MCF 10A (cell line): Measurements from ENCODE around the gene CPNE4. TPM values are rescaled to one million over a fixed set of nuclear protein-coding genes. Genes with fewer than 3 reads are reported as not detected.
A peak's percentile ranks its signal among the peaks of the same experiment; 100 is the strongest.

Experiments
- BruUV-seq: library from RNA; stranded (reverse); fragments of 400-500 nt; replicated peaks from 2 replicates; lab custom pipeline; 2021; lab: Mats Ljungman, UMichigan
- CTCF ChIA-PET: fragments of 300-600 bp; sonication (Branson Sonifier 250); formaldehyde crosslinking; extraction: SDS; loops from one replicate; lab custom pipeline; 2021; ENCODE audit warnings: antibody characterized with exemption, inconsistent platforms; lab: Yijun Ruan, JAX
- POLR2A ChIA-PET: fragments of 300-600, 350-650 bp; sonication (Branson Sonifier 250); formaldehyde crosslinking; extraction: SDS; loops from one replicate; lab custom pipeline; 2020; ENCODE audit warnings: antibody characterized with exemption, inconsistent platforms; lab: Yijun Ruan, JAX
- DNase-seq: peaks from one replicate; pipeline ENCODE4 v3.0.0-alpha.2; 2018; ENCODE audit not compliant: unreplicated experiment
- H3K27ac Mint-ChIP-seq: one replicate; pipeline ENCODE4 v1.8.0; 2022; ENCODE audit warnings: mild to moderate bottlenecking, low read depth, mixed read lengths; ENCODE audit not compliant: unreplicated experiment
- H3K27me3 Mint-ChIP-seq: one replicate; pipeline ENCODE4 v1.8.0; 2022; ENCODE audit warnings: mixed read lengths; ENCODE audit not compliant: insufficient read depth, unreplicated experiment
- H3K36me3 Mint-ChIP-seq: one replicate; pipeline ENCODE4 v1.8.0; 2022; ENCODE audit warnings: mild to moderate bottlenecking, moderate library complexity, mixed read lengths; ENCODE audit not compliant: insufficient read depth, unreplicated experiment
- H3K4me1 Mint-ChIP-seq: one replicate; pipeline ENCODE4 v1.8.0; 2022; ENCODE audit warnings: mixed read lengths; ENCODE audit not compliant: insufficient read depth, unreplicated experiment
- H3K4me3 Mint-ChIP-seq: one replicate; pipeline ENCODE4 v1.8.0; 2022; ENCODE audit warnings: mild to moderate bottlenecking, moderate library complexity, mixed read lengths; ENCODE audit not compliant: unreplicated experiment
- H3K9me3 Mint-ChIP-seq: one replicate; pipeline ENCODE4 v1.8.0; 2022; ENCODE audit warnings: mixed read lengths; ENCODE audit not compliant: unreplicated experiment
- CTCF ChIP-seq: fragments of 200-600 bp; IDR thresholded peaks from one replicate; pipeline ENCODE4 v1.8.0; 2022; ENCODE audit warnings: antibody characterized with exemption, mild to moderate bottlenecking; ENCODE audit not compliant: unreplicated experiment
- intact Hi-C: fragments of 100-400 bp; cut with micrococcal nuclease; formaldehyde crosslinking; loops from 2 replicates; pipeline ENCODE4 v1.14.1; 2022
- total RNA-seq: library from RNA; stranded (reverse); gene quantifications from 2 replicates; pipeline ENCODE4 v1.2.3, GENCODE V29; 2022

Gene CPNE4
- total RNA-seq, 1 experiment from 2014 or later: not detected

GRCh38 chr3:132079147-132079546 lies 44.3 kb upstream of the CPNE4 start:
- no peaks in the 10 kb centered on the region for H3K27me3 Mint-ChIP-seq
- H3K27ac Mint-ChIP-seq: no peak overlapping the region
- CTCF ChIA-PET: interaction anchor here (1.5 kb wide), 1 partner anchor 42 kb away, joined by 4 read pairs; no protein-coding TSS in a partner anchor
- no TSS peak for BruUV-seq
- TF ChIP-seq CTCF: no peak
- no peak for DNase-seq
- peaks cover 8% of the 10 kb centered on the region for H3K4me1 Mint-ChIP-seq
- intact Hi-C loops: no loop called here
- POLR2A ChIA-PET: no interaction called here
- no peaks in the 10 kb centered on the region for H3K36me3 Mint-ChIP-seq
- no peaks in the 10 kb centered on the region for H3K9me3 Mint-ChIP-seq
- no peak overlapping the region for H3K4me3 Mint-ChIP-seq

GRCh38 chr3:132073771-132074170 lies 39.0 kb upstream of the CPNE4 start:
- Mint-ChIP-seq H3K9me3 (no peaks in the 10 kb centered on the region), H3K27ac (no peak overlapping the region), H3K27me3 (no peaks in the 10 kb centered on the region), H3K4me1 (no peaks in the 10 kb centered on the region), H3K4me3 (no peak overlapping the region), H3K36me3 (no peaks in the 10 kb centered on the region)
- no TSS peak for BruUV-seq
- DNase-seq: no peak
- TF ChIP-seq CTCF: no peak
- CTCF ChIA-PET: interaction anchor here (0.7 to 3.4 kb wide), 3 partner anchors 14 to 106 kb away, joined by 3 to 14 read pairs (median 4); no protein-coding TSS in a partner anchor
- POLR2A ChIA-PET: no interaction called here
- intact Hi-C loops: no loop called here

- BruUV-seq: no TSS peak
- ChIA-PET POLR2A (no interaction called here), CTCF (interaction anchor here (1.1 to 1.9 kb wide), 4 partner anchors 10 to 123 kb away, joined by 3 to 11 read pairs (median 4); no protein-coding TSS in a partner anchor)
- no peaks in the 10 kb centered on the region for H3K4me1 Mint-ChIP-seq
- H3K36me3 Mint-ChIP-seq: no peaks in the 10 kb centered on the region
- intact Hi-C loops: no loop called here
- no peak overlapping the region for H3K27ac Mint-ChIP-seq
- no peak overlapping the region for H3K4me3 Mint-ChIP-seq
- DNase-seq: peak; percentile 39
- no peak for TF ChIP-seq CTCF
- no peaks in the 10 kb centered on the region for H3K9me3 Mint-ChIP-seq
- no peaks in the 10 kb centered on the region for H3K27me3 Mint-ChIP-seq
Observed at GRCh38 chr3:132071043-132071442, 36.2 kb upstream of the CPNE4 start.

- peaks cover 6% of the 10 kb centered on the region for H3K4me1 Mint-ChIP-seq
- H3K27ac Mint-ChIP-seq: no peak overlapping the region
- H3K27me3 Mint-ChIP-seq: no peaks in the 10 kb centered on the region
- CTCF ChIA-PET: interaction anchor here (1.6 kb wide), 1 partner anchor 27 kb away, joined by 3 read pairs; no protein-coding TSS in a partner anchor
- H3K36me3 Mint-ChIP-seq: no peaks in the 10 kb centered on the region
- no peaks in the 10 kb centered on the region for H3K9me3 Mint-ChIP-seq
- intact Hi-C loops: no loop called here
- POLR2A ChIA-PET: no interaction called here
- no peak for DNase-seq
- H3K4me3 Mint-ChIP-seq: no peak overlapping the region
- no TSS peak for BruUV-seq
- TF ChIP-seq CTCF: no peak
Observed at GRCh38 chr3:132064114-132064513, 29.3 kb upstream of the CPNE4 start.
